Common myeloid progenitor, CD34-positive (primary cell): ENCODE results near the gene GGT6.

Experiments
- CTCF ChIA-PET: fragments of 350-600 bp; sonication (Branson Sonifier 250); formaldehyde crosslinking; loops from one replicate; lab custom pipeline; 2021; ENCODE audit warnings: antibody characterized with exemption; lab: Charles Lee
- POLR2A ChIA-PET: fragments of 350-600 bp; sonication (Branson Sonifier 250); formaldehyde crosslinking; loops from one replicate; lab custom pipeline; 2021; ENCODE audit warnings: antibody characterized with exemption; lab: Charles Lee
- DNase-seq, 3 donors: peaks; one replicate each; pipeline versions ENCODE4 v3.0.0 to v3.0.0-alpha.2; 2013
- H3K27ac ChIP-seq, 2 experiments: 1 replicate in 1 of 2; 2 replicates in 1 of 2; pipeline ENCODE4 v1.7.0; 2013; ENCODE audit warnings: inconsistent platforms in 2 of 2, low read length in 2 of 2, mild to moderate bottlenecking in 2 of 2, low read depth in 1 of 2, moderate library complexity in 1 of 2; ENCODE audit not compliant: severe bottlenecking in 2 of 2, insufficient read depth in 1 of 2, poor library complexity in 1 of 2
- H3K27me3 ChIP-seq, 5 experiments: replicated peaks in 2 of 5; 1 replicate in 3 of 5; 2 replicates in 2 of 5; pipeline versions ENCODE4 v1.6.1 to v1.7.0; 2013; ENCODE audit warnings: low read length in 4 of 5, mild to moderate bottlenecking in 2 of 5, moderate library complexity in 2 of 5, inconsistent platforms in 1 of 5; ENCODE audit not compliant: insufficient read depth in 5 of 5, control insufficient read depth in 4 of 5
- H3K36me3 ChIP-seq, 4 experiments: 1 replicate in 2 of 4; 2 replicates in 2 of 4; pipeline versions ENCODE4 v1.6.1 to v1.7.0; 2013; ENCODE audit warnings: low read length in 3 of 4, control low read depth in 1 of 4, mild to moderate bottlenecking in 1 of 4; ENCODE audit not compliant: control insufficient read depth in 4 of 4, insufficient read depth in 4 of 4
- H3K4me1 ChIP-seq, 4 experiments: 1 replicate in 3 of 4; 2 replicates in 1 of 4; pipeline versions ENCODE4 v1.6.1 to v1.7.1; 2013; ENCODE audit warnings: low read length in 3 of 4, mild to moderate bottlenecking in 3 of 4, control low read depth in 1 of 4, inconsistent platforms in 1 of 4, moderate library complexity in 1 of 4; ENCODE audit not compliant: control insufficient read depth in 4 of 4, insufficient read depth in 4 of 4; ENCODE audit errors: control extremely low read depth in 1 of 4
- H3K4me3 ChIP-seq, 7 experiments: 1 replicate in 4 of 7; 2 replicates in 3 of 7; pipeline versions ENCODE4 v1.5.1 to v1.7.0; 2013; ENCODE audit warnings: mild to moderate bottlenecking in 7 of 7, low read length in 6 of 7, moderate library complexity in 6 of 7, inconsistent platforms in 2 of 7, low read depth in 2 of 7, control low read depth in 1 of 7; ENCODE audit not compliant: insufficient read depth in 4 of 7, control insufficient read depth in 1 of 7; ENCODE audit errors: extremely low read depth in 1 of 7
- H3K9me3 ChIP-seq, 5 experiments: 1 replicate in 4 of 5; 2 replicates in 1 of 5; pipeline versions ENCODE4 v1.6.1 to v1.7.1; 2013; ENCODE audit warnings: low read length in 4 of 5, mild to moderate bottlenecking in 2 of 5, inconsistent platforms in 1 of 5, low read depth in 1 of 5, moderate library complexity in 1 of 5; ENCODE audit not compliant: control insufficient read depth in 4 of 5, insufficient read depth in 2 of 5; ENCODE audit errors: control extremely low read depth in 1 of 5
- WGBS: methylation state at CpG from one replicate; pipeline ENCODE4 v1.1.5; 2013; ENCODE audit not compliant: insufficient coverage; 5-methylcytosine and 5-hydroxymethylcytosine counted together

Gene GGT6

DNA sequence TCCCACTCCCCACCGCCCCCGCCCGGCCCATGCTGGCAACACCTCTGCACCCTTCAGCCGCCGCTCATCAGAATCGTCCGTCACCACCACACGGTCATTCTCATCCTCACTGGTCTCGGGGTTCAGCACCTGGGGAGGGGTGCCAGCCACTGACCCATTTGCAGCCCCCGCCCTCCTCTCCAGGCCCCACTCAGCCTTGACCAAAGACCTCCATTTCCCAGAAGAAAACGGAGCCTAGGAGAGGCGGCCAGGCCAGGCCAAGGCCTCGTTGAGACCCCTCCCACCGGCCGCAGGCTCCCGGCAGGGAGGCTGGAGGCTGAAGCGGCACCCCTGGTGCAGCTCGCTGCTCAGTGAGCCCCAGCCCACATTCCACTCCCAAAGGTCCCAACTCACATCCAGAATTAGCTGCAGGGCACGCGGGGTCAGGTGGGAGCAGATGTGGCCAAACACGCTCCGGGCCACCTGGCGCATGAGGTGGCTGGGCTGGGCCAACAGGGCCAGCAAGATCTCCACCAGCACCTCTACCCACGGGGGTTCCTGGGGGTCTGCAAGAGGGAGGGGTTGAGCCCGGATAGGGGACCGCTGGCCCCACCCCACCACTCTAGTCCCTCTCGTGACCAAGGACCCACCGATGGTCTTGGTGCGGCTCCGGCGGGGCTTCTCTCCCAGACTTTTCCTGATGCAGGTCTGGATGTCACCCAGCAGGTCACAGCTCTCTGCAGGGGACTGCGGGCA, 15.0 kb downstream of the GGT6 start:
- WGBS = 93% methylated on average over 17 of the region's 32 CpGs
- POLR2A ChIA-PET = no interaction called here
- no peak overlapping the region for H3K4me3 ChIP-seq
- no peaks in the 10 kb centered on the region for H3K27me3 ChIP-seq
- H3K36me3 ChIP-seq = peaks cover 0 to 94% (median 62%) of the 10 kb centered on the region in 4 experiments
- no peaks in the 10 kb centered on the region for H3K9me3 ChIP-seq
- no peak overlapping the region for H3K27ac ChIP-seq
- peaks cover 0 to 13% (median 6%) of the 10 kb centered on the region in 4 experiments for H3K4me1 ChIP-seq
- CTCF ChIA-PET = interaction anchor here (0.6 to 2.5 kb wide), 3 partner anchors 16 to 504 kb away, joined by 3 to 7 read pairs (median 3); no protein-coding TSS in a partner anchor
- DNase-seq = no peak

DNA sequence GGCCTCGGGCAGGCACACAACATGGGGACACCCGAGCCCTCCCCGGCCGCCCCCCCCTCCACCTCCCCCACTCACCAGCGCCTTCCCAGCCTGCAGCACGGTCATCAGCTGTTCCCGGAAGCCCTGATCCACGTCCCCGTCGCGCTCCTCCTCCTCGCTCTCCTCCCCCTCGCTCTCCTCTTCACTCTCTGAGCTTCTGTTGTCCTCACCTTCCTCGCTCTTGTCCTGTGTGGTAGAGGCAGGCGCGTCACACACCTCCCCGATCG, 15.5 kb downstream of the GGT6 start:
- Histone ChIP-seq H3K27ac (no peak overlapping the region), H3K27me3 (no peaks in the 10 kb centered on the region), H3K9me3 (no peaks in the 10 kb centered on the region), H3K4me1 (peaks cover 0 to 17% (median 7%) of the 10 kb centered on the region in 4 experiments), H3K36me3 (peaks cover 3 to 94% (median 58%) of the 10 kb centered on the region in 4 experiments), H3K4me3 (no peak overlapping the region)
- ChIA-PET POLR2A (no interaction called here), CTCF (interaction anchor here (2.5 kb wide), 1 partner anchor 124 kb away, joined by 7 read pairs; no protein-coding TSS in a partner anchor)
- WGBS = 94% methylated on average over 14 of the region's 18 CpGs
- DNase-seq = no peak

DNA sequence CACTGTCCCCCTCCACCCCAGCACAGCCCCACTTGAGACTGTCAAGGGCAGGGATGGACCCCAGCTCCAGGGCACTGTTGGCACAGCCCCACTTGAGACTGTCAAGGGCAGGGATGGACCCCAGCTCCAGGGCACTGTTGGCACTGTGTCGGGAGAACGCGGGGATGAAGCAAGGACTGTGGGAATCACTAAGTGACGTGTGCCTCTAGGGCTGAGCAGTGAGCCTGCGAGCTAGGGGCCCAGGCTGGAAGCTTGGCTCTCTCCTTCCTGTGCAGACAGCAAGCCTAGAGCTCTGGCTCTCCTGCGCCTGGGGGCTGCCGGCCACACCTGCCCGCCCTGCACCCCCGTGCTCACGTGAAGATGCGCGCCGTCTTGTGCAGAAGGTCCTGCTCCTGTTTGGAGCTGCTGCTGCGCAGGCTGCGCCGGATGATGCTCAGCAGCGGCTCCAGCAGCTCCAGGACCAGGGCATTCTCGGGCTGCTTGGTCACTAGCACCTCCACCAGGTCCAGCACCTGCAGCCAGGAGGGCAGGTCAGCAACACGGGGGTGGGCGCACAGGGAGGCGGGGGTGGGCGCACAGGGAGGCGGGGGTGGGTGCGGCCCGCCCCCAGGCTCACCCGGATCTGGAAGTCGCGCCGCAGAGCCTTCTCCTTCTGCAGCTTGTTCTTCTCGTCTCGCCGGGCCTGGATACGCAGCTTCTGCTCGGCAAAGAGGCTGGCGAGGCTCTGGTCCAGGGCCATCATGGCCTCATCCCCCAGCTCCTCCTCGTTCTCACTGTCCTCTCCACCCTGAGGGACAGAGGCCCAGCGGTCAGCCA, 16.0 kb downstream of the GGT6 start:
- H3K27ac ChIP-seq = no peak overlapping the region
- POLR2A ChIA-PET = no interaction called here
- no peaks in the 10 kb centered on the region for H3K27me3 ChIP-seq
- peaks cover 3 to 95% (median 56%) of the 10 kb centered on the region in 4 experiments for H3K36me3 ChIP-seq
- WGBS = 98% methylated on average over 31 of the region's 37 CpGs
- DNase-seq = no peak
- CTCF ChIA-PET = interaction anchor here (1.0 to 4.5 kb wide), 3 partner anchors 9 to 124 kb away, joined by 3 to 19 read pairs (median 7); no protein-coding TSS in a partner anchor
- H3K9me3 ChIP-seq = no peaks in the 10 kb centered on the region
- no peak overlapping the region for H3K4me3 ChIP-seq
- peaks cover 0 to 17% (median 7%) of the 10 kb centered on the region in 4 experiments for H3K4me1 ChIP-seq

DNA sequence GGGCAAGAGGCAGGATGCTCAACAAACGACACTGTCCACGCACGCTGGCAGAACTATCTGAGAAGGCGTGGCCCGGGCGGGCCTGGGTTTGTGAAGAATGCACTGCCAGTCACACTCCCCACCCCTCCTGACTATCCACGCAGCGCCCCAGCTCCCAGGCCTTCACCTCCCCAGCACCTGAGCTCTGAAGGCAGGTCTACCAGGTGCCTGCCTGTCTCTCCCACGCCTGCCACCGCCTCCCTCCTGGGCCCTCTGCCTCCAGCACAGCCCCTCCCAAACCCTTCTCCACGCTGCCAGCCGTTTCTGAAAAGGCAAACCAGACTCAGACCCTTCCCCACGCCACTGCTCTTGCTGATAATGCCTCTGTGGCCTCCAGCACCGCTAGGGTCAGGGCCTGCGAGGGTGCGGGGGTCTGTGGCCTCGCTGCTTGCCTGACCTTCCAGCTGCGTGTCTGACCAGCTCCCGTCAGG, 16.8 kb downstream of the GGT6 start:
- H3K4me1 ChIP-seq = peaks cover 0 to 21% (median 8%) of the 10 kb centered on the region in 4 experiments
- POLR2A ChIA-PET = no interaction called here
- H3K27ac ChIP-seq = no peak overlapping the region
- no peaks in the 10 kb centered on the region for H3K9me3 ChIP-seq
- no peaks in the 10 kb centered on the region for H3K27me3 ChIP-seq
- H3K36me3 ChIP-seq = peaks cover 3 to 95% (median 54%) of the 10 kb centered on the region in 4 experiments
- H3K4me3 ChIP-seq = no peak overlapping the region
- CTCF ChIA-PET = interaction anchor here (1.0 to 4.5 kb wide), 3 partner anchors 8 to 123 kb away, joined by 3 to 19 read pairs (median 7); no protein-coding TSS in a partner anchor
- WGBS = 93% methylated on average over 18 of the region's 19 CpGs
- DNase-seq = no peak

DNA sequence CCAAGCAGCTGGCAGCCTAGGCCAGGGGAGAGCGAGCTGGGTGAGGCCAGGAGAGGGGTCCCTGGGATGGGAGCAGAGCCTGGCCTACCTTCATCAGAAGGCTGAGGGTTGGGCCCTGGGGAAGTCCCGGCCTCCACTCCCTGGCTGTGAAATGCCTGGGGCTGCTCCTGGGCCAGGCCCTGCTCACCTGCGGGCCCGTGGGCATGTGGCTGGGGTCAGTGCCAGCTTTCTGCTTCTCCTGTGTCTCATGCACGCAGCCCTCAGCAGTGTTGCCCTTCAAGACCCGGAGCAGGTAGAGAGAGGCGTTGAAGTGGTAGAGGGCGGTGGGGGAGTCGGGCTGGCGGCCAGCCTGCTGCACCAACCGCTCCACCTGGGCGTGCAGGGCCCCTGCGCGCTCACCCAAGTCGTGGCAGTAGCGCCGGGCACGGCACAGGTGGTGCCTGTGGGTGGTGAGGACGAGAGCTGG, 17.6 kb downstream of the GGT6 start:
- Histone ChIP-seq H3K9me3 (no peaks in the 10 kb centered on the region), H3K36me3 (peaks cover 4 to 95% (median 51%) of the 10 kb centered on the region in 4 experiments), H3K27ac (no peak overlapping the region), H3K27me3 (no peaks in the 10 kb centered on the region), H3K4me1 (peaks cover 0 to 29% (median 11%) of the 10 kb centered on the region in 4 experiments), H3K4me3 (no peak overlapping the region)
- ChIA-PET POLR2A (interaction anchor here (0.5 kb wide), 1 partner anchor 55 kb away, joined by 3 read pairs; no protein-coding TSS in a partner anchor), CTCF (interaction anchor here (1.5 to 4.5 kb wide), 2 partner anchors 24 to 125 kb away, joined by 7 to 19 read pairs; no protein-coding TSS in a partner anchor)
- WGBS = 95% methylated on average over 16 of the region's 19 CpGs
- no peak for DNase-seq

DNA sequence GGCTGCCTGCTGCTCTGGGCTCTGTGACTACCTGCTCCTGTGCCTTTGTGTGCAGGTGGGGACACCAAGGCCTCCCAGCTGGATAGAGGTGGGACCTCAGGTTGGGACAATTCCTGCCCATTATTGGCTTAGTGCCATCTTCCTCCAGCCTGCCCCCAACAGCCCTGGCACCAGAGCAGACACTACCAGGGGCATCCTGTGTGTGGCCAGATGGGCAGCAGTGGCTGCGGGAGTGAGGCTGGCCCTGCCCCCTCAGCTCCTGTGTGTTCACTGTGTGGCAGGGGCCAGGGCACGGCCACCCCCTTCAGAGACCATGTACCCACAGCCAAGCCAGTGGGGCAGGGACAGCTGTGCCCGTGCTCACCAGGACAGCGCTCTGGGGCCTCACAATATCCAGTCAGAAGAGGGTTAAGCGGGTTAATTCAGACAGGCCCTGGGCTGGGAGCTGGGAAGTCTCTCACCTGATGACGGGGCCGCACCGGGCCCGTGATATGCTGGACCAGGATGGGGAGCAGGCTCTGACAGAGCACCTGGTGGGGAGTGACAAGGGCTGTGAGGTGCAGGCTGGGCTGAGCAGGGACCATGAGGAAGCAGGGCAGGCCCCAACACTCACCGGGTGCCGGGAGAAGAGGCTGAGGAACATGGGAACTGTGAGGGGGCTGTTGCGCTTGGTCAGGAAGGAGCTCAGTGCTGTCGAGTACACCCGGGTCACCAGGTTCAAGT, 18.2 kb downstream of the GGT6 start:
- POLR2A ChIA-PET = interaction anchor here (0.5 kb wide), 1 partner anchor 55 kb away, joined by 3 read pairs; no protein-coding TSS in a partner anchor
- 95% methylated on average over 14 of the region's 14 CpGs for WGBS
- peaks cover 4 to 95% (median 50%) of the 10 kb centered on the region in 4 experiments for H3K36me3 ChIP-seq

More for the DNA sequence above, 18.2 kb downstream of the GGT6 start:
- CTCF ChIA-PET = interaction anchor here (1.2 to 4.5 kb wide), 4 partner anchors 11 to 125 kb away, joined by 4 to 19 read pairs (median 6); no protein-coding TSS in a partner anchor
- no peak for DNase-seq
- Histone ChIP-seq H3K27ac (no peak overlapping the region), H3K9me3 (no peaks in the 10 kb centered on the region), H3K27me3 (no peaks in the 10 kb centered on the region), H3K4me1 (peaks cover 0 to 35% (median 13%) of the 10 kb centered on the region in 4 experiments), H3K4me3 (no peak overlapping the region)
